Activated CD8-positive, alpha-beta memory T cell treated with anti-CD3 and anti-CD28 coated beads, Interleukin-2, amount 10 ng/mL, durations not matched to agents 7 days and 5 days (primary cell): Measurements from ENCODE around the gene FKBP9. TPM values are rescaled to one million over a fixed set of nuclear protein-coding genes. Genes with fewer than 3 reads are reported as not detected.
"Not testable (repeated sequence)": the region's sequence is repeated elsewhere in the genome, so short reads cannot be mapped to it uniquely, and the experiment has no call there.

Experiments used
- ATAC-seq: fragments of 150-1000 bp; cut with Tn5 transposase; one replicate; pipeline ENCODE4 v1.10.0; 2021; ENCODE audit warnings: moderate library complexity
- CTCF ChIA-PET: fragments of 350-600 bp; sonication (Branson Sonifier 250); formaldehyde crosslinking; loops from one replicate; lab custom pipeline; 2021; ENCODE audit warnings: antibody characterized with exemption; lab: Charles Lee
- DNase-seq: peaks from one replicate; pipeline ENCODE4 v3.0.0-alpha.2; 2020
- H3K27ac Mint-ChIP-seq: one replicate; pipeline ENCODE4 v1.8.0; 2021; ENCODE audit warnings: mild to moderate bottlenecking, mixed read lengths
- H3K27me3 Mint-ChIP-seq: one replicate; pipeline ENCODE4 v1.8.0; 2021; ENCODE audit warnings: mixed read lengths
- H3K36me3 Mint-ChIP-seq: one replicate; pipeline ENCODE4 v1.8.0; 2021; ENCODE audit warnings: mild to moderate bottlenecking, mixed read lengths
- H3K4me1 Mint-ChIP-seq: one replicate; pipeline ENCODE4 v1.8.0; 2021; ENCODE audit warnings: mixed read lengths
- H3K4me3 Mint-ChIP-seq: one replicate; pipeline ENCODE4 v1.8.0; 2021; ENCODE audit warnings: mild to moderate bottlenecking, moderate library complexity, mixed read lengths
- H3K9me3 Mint-ChIP-seq: one replicate; pipeline ENCODE4 v1.8.0; 2022; ENCODE audit warnings: low read depth, mixed read lengths
- total RNA-seq, 2 experiments: library from RNA; stranded (reverse); gene quantifications; one replicate each; pipeline ENCODE4 v1.2.3, GENCODE V29; 2021

Gene FKBP9
- total RNA-seq, 2 experiments from 2014 or later, result 0.53 to 1.5 TPM

DNA sequence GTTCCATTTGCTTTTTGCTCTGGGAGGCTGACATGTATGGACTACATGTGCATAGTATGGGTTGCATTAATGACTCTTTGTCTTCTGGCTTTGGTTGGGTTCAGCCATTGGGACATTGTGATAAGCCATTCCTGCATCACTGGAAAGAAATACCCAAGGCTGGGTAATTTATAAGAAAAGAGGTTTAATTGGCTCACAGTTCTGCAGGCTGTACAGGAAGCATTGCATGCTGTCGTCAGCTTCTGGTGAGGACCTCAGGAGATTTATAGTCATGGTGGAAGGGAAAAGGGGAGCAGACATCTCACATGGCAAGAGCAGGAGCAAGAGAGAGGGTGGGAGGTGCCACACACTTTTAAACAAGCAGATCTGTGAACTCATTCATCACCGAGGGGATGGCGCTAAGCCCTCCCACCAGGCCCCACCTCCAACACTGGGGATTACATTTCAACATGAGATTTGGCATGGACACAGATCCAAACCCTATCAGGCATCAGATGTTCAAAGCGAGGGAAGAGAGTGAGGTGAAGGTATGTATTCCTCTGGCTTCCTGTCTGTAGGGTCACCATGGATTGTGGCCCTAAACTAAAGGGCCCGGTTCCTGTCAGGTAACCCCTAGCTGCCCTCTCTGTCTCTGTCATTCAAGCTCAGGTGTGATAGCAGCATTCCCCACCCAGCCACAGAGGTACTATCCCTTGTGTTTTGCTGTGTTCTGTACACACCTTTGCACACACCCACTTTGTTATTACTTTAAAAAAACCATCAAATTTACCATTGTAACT lies 9.4 kb downstream of the FKBP9 start:
- H3K27me3 Mint-ChIP-seq, result peaks cover 13% of the 10 kb centered on the region
- H3K4me1 Mint-ChIP-seq, ATAC-seq, H3K36me3 Mint-ChIP-seq, H3K9me3 Mint-ChIP-seq, H3K27ac Mint-ChIP-seq, DNase-seq, H3K4me3 Mint-ChIP-seq: not testable (repeated sequence)
- CTCF ChIA-PET, result interaction anchor here (1.5 kb wide), 1 partner anchor 120 kb away, joined by 6 read pairs; no protein-coding TSS in a partner anchor

DNA sequence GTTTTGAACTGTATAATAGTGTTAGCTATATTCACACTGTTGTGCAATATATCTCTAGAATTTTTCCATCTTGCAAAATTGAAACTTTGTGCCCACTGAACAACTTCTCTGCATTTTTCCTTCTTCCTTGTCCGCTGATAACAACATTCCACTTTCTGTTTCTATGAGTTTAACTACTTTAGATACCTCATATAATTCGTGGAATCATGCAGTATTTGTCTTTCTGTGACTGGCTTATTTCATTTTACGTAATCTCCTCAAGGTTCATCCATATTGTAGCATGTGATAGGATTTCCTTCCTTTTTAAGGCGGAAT lies 10.0 kb downstream of the FKBP9 start:
- H3K4me1 Mint-ChIP-seq, H3K4me3 Mint-ChIP-seq, H3K27ac Mint-ChIP-seq, H3K36me3 Mint-ChIP-seq, H3K9me3 Mint-ChIP-seq, DNase-seq, CTCF ChIA-PET, ATAC-seq: not testable (repeated sequence)
- H3K27me3 Mint-ChIP-seq, result peaks cover 14% of the 10 kb centered on the region

DNA sequence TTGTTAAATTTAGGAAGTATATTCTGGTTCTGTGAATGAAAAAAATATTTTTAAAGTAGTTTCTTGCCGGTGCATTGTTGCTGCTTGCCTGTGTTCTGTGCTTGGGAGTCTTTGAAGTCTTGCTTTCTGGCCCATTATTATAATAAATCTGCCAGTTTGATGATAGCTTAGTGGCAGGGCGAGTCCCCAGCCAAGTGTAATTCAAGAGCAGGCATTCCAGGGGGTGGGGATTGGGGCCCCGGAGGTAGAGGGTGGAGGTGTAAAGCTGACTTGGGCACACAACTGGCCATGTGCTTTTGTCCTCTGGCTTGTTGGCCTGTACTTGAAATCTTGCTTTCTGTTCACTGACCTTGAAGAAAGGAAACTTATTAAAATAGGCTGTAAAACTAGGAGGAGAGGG lies 14.7 kb downstream of the FKBP9 start:
- H3K4me1 Mint-ChIP-seq, DNase-seq, H3K4me3 Mint-ChIP-seq, H3K9me3 Mint-ChIP-seq, ATAC-seq, CTCF ChIA-PET, H3K27ac Mint-ChIP-seq, H3K36me3 Mint-ChIP-seq: not testable (repeated sequence)
- peaks cover 16% of the 10 kb centered on the region for H3K27me3 Mint-ChIP-seq

GRCh38 chr7:32977159-32977558 lies 19.9 kb downstream of the FKBP9 start:
- CTCF ChIA-PET, ATAC-seq, H3K9me3 Mint-ChIP-seq: not testable (repeated sequence)

GRCh38 chr7:32979246-32979645 lies 22.0 kb downstream of the FKBP9 start:
- CTCF ChIA-PET, H3K4me1 Mint-ChIP-seq, H3K4me3 Mint-ChIP-seq, H3K9me3 Mint-ChIP-seq, H3K27ac Mint-ChIP-seq, H3K36me3 Mint-ChIP-seq, DNase-seq, ATAC-seq: not testable (repeated sequence)
- H3K27me3 Mint-ChIP-seq, result peaks cover 14% of the 10 kb centered on the region

More at GRCh38 chr7:32977159-32977558, 19.9 kb downstream of the FKBP9 start:
- H3K27me3 Mint-ChIP-seq, result peaks cover 17% of the 10 kb centered on the region
- not testable (repeated sequence) for H3K4me3 Mint-ChIP-seq, H3K36me3 Mint-ChIP-seq, DNase-seq, H3K4me1 Mint-ChIP-seq, H3K27ac Mint-ChIP-seq

DNA sequence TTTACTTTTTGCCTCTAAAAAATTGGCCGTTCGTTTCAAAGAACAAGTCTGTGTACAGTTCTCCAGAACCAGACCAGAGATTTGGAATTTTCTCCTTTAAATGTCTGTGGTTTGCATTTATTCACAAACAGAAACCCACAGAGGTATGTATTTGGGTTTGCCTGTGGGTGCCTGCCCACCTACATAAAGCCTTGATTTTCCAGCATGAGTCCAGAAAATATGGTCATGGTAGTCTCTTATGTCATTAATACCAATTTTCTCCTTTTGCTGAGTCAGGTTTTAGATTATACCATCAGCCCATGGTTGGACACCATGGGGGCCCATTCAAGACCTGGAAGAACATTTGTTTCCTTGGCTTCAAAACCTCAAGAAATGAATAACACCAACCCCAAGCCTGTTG lies 22.7 kb downstream of the FKBP9 start:
- H3K36me3 Mint-ChIP-seq, H3K9me3 Mint-ChIP-seq, ATAC-seq, DNase-seq, H3K27ac Mint-ChIP-seq, CTCF ChIA-PET, H3K4me3 Mint-ChIP-seq, H3K4me1 Mint-ChIP-seq: not testable (repeated sequence)
- peaks cover 19% of the 10 kb centered on the region for H3K27me3 Mint-ChIP-seq

GRCh38 chr7:32988148-32988547 lies 30.9 kb downstream of the FKBP9 start:
- CTCF ChIA-PET, DNase-seq, H3K36me3 Mint-ChIP-seq, ATAC-seq, H3K4me3 Mint-ChIP-seq, H3K9me3 Mint-ChIP-seq, H3K27ac Mint-ChIP-seq: not testable (repeated sequence)
- Mint-ChIP-seq H3K4me1 (peaks cover 31% of the 10 kb centered on the region), H3K27me3 (peaks cover 28% of the 10 kb centered on the region)

DNA sequence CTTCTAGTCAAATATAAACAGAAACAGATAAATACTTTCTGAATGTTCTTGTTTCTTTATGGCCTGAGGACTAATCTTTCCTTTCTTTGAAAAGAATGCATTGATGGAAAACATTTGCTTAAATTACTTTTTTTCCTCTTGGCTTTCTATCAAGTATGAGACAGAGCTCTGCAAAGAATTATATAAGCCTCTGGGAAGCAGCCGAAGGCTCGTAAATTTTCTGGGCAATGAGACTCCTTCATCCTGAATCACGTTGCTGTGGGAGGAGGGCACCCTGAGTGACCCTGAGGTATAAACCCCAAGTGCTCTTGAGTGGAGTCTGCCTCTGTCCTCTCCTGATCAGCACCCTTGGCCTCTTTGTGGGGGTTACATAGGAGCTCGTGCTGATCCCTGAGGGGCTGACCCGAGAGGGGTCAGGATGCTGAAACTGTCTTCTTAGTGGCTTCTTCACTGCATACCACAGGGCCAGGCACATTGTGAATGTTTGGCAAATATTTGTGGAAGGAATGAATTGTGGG lies 33.9 kb downstream of the FKBP9 start:
- H3K9me3 Mint-ChIP-seq, DNase-seq, H3K36me3 Mint-ChIP-seq, H3K4me3 Mint-ChIP-seq, CTCF ChIA-PET, ATAC-seq, H3K27ac Mint-ChIP-seq: not testable (repeated sequence)
- H3K27me3 Mint-ChIP-seq, result peaks cover 33% of the 10 kb centered on the region
- peaks cover 32% of the 10 kb centered on the region for H3K4me1 Mint-ChIP-seq

- H3K36me3 Mint-ChIP-seq, H3K4me3 Mint-ChIP-seq, CTCF ChIA-PET, DNase-seq, H3K9me3 Mint-ChIP-seq: not testable (repeated sequence)
- Mint-ChIP-seq H3K4me1 (peaks cover 32% of the 10 kb centered on the region), H3K27me3 (peaks cover 33% of the 10 kb centered on the region), H3K27ac (peak overlapping the region; percentile 59)
- peak; percentile 60 for ATAC-seq
These were observed 34.9 kb downstream of the FKBP9 start for GRCh38 chr7:32991975-32992700.

- DNase-seq, H3K4me3 Mint-ChIP-seq: not testable (repeated sequence)
These were observed 35.5 kb downstream of the FKBP9 start for GRCh38 chr7:32992750-32993149.

DNA sequence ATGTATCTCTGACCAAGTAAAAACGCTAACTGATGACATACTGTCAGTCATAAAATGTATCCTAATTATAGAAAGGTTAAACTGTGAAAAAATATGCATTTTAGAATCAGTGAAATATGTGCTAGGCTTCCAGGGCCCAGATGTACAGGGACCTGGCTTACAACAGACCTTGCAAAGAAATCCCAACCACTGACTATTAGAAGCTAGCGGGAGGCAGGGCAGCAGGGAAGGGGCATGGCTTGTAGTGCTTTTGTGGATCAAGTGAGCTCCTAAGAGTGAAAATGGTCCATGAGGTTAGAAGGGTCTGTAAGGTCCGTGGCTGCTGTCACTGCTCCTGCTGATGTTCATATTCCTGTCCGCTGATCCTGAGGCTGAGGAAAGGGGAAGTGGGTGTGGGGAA lies 40.7 kb downstream of the FKBP9 start:
- ATAC-seq, DNase-seq, H3K4me3 Mint-ChIP-seq, H3K36me3 Mint-ChIP-seq, H3K27ac Mint-ChIP-seq, CTCF ChIA-PET, H3K4me1 Mint-ChIP-seq, H3K9me3 Mint-ChIP-seq: not testable (repeated sequence)
- peaks cover 26% of the 10 kb centered on the region for H3K27me3 Mint-ChIP-seq

More at GRCh38 chr7:32992750-32993149, 35.5 kb downstream of the FKBP9 start:
- peak; percentile 37 for ATAC-seq
- peaks cover 33% of the 10 kb centered on the region for H3K27me3 Mint-ChIP-seq
- H3K4me1 Mint-ChIP-seq, result peaks cover 32% of the 10 kb centered on the region
- H3K36me3 Mint-ChIP-seq, CTCF ChIA-PET, H3K9me3 Mint-ChIP-seq: not testable (repeated sequence)
- peak overlapping the region; percentile 59 for H3K27ac Mint-ChIP-seq

GRCh38 chr7:32998361-32999171 lies 41.3 kb downstream of the FKBP9 start:
- CTCF ChIA-PET, H3K36me3 Mint-ChIP-seq, H3K27ac Mint-ChIP-seq, DNase-seq, H3K4me3 Mint-ChIP-seq, H3K9me3 Mint-ChIP-seq, H3K4me1 Mint-ChIP-seq: not testable (repeated sequence)
- ATAC-seq, result peak; percentile 49
- H3K27me3 Mint-ChIP-seq, result peaks cover 26% of the 10 kb centered on the region

- ATAC-seq, H3K27ac Mint-ChIP-seq, CTCF ChIA-PET, H3K4me1 Mint-ChIP-seq, DNase-seq, H3K9me3 Mint-ChIP-seq, H3K36me3 Mint-ChIP-seq, H3K4me3 Mint-ChIP-seq: not testable (repeated sequence)
- peaks cover 24% of the 10 kb centered on the region for H3K27me3 Mint-ChIP-seq
These were observed 42.1 kb downstream of the FKBP9 start for GRCh38 chr7:32999380-32999779.
